GM12892 (cell line): Measurements from ENCODE around the gene CACNG3.

Experiments
- POLR2A ChIP-seq: IDR thresholded peaks from 2 replicates; pipeline ENCODE4 v1.6.1; 2011; ENCODE audit warnings: low read depth, low read length, control low read depth
- POLR2AphosphoS5 ChIP-seq: IDR thresholded peaks from 2 replicates; pipeline ENCODE4 v1.6.1; 2011; ENCODE audit warnings: low read depth, low read length, control low read depth

- TF ChIP-seq POLR2AphosphoS5 (no peak), POLR2A (no peak)
Measured at GRCh38 chr16:24359490-24359889, 103.4 kb downstream of the CACNG3 start.
